Neural progenitor cell (in vitro differentiated cells): ENCODE results near the gene NEUROD6.

Experiments
- CTCF ChIP-seq: fragments of 200-600 bp; sonication (generic); IDR thresholded peaks from 2 replicates; pipeline ENCODE4 v1.5.1; 2017; ENCODE audit warnings: antibody characterized with exemption, mild to moderate bottlenecking
- EZH2 ChIP-seq: fragments of 200-600 bp; sonication (generic); IDR thresholded peaks from 2 replicates; pipeline ENCODE4 v1.6.1; 2017; ENCODE audit warnings: antibody characterized with exemption, mild to moderate bottlenecking, moderate library complexity
- EZH2phosphoT487 ChIP-seq: fragments of 200-600 bp; sonication (generic); IDR thresholded peaks from 2 replicates; pipeline ENCODE4 v1.6.1; 2017; ENCODE audit warnings: antibody characterized with exemption

DNA sequence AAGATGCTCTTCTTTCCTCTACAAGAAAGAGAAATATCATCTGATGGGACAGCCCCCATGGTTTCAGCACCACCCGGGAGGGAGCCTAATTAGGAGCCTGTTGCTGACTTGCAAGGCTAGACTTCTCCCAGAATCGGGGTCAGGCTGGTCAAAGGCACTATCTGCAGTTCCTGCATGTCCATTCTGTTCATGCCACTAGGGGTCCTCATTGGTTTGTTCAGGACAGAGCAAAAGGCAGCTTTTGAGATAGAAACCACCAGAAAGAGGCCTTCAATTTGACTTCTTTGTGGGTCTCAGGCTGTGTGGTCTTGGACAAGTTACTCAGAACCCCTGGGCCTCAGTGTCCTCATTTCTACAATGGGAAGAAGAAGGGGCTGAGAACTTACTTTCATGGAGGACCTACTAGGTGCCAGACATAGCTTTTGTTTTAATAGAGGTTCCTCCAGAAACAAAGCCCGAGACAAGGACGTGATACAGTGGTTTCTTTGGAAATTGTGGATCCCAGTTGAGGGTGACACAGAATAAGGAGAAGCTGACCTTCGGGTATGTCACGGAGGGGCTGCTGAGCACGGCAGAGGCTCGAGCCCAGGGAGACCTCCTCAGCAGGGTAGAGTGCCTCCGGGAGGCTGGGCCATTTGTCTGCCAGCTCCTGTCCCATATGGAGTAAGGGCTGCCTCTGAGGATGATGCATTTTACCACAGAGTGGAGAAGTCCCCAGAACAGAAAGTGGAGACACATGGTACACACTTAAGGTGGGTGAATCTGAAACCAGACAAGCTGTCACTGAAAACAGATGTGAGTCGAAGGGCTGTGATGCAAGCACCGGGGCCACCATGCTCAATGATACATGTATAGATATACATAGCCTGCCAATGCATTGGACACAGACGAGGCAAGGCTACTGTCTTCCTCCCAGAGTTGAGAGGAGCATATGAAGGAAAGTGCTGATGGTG is 33.1 kb upstream of the NEUROD6 start:
- peak; percentile 82 for TF ChIP-seq CTCF
- no peak for TF ChIP-seq EZH2
- no peak for TF ChIP-seq EZH2phosphoT487
